Measurements from ENCODE around the gene ENDOV.

ENDOV gene

DNA sequence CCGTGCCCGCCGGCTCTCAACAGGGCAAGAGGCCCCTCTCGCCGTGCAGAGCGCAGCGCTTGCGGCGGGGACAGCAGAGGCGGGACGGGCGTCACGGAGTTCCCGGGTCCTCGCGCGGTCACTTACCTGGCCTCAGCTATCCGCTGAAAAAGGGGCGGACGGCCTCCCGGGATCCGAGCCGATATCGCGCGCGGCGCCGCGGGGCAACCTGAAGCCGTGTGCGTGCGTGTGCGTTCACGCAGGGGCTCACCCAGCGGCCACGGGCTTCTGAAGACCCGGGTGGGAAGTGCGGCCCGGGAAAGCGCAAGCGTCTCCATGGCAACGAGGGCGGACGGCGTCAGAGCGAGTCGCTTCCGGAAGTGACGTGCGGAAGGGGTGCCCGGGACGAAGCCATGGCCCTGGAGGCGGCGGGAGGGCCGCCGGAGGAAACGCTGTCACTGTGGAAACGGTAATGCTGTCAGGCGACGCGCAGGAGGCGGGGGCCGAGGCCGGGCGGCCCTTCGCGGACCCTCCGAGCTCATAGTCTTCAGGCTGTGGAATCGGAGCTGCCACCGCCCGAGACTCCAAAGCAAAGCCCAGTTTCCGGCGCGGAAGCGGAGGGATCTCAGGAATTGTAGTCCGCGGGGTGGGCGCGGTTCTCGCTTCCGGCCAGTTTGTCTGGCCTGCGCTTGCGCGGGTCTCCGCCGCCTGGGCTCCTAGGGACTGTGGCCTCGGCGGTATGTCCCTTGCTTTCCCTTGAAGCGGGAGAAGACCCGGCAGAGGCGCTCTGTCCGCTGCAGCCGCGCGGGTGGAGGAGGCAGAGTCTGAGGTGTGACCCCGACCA, at the start of gene ENDOV:
Gene ENDOV (plus strand): TSS at position 365 of the 823 bp plus-strand sequence. CDS start 28 bp downstream, at position 393.
- DNase-seq = peak; percentile 94 to 95

DNA sequence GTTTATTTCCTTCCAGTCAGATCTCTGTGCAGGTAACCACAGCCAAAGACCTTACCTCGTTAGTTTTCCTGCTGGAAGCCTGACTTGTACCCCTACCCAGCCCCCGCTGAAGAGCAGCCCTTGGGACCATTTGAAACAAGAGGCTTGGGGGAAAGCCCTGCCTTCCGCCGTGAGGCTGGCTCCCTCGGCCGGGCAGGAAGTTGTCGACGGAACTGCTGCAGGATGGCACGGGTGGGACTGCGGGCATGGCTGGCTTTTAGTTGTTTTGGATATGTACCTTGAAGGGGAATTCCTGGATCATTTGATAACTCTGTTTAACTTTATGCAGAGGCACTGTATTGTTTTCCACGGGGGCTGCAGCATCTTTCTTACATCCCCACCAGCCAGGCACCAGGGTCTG, 49.0 kb upstream of the ENDOV start:
- no peak for DNase-seq

DNA sequence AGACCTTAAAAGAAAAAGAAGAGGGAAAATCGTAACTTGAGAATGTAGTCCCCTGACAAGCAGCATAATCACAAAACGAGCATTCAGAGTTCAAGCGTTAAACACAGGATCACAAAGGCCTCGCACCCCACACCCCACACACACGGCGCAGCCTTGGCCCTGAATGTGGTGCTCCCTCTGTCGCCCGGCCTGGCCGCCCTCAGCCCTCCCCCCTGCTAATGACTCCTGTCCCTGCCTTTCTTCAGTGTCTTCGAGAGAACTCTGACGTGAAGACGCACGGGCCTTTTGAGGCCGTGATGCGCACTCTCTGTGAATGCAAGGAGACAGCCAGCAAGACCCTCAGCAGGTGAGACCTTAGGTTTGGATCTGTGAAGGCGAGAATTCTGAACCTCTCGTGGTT, 47.5 kb upstream of the ENDOV start:
- DNase-seq = no peak

DNA sequence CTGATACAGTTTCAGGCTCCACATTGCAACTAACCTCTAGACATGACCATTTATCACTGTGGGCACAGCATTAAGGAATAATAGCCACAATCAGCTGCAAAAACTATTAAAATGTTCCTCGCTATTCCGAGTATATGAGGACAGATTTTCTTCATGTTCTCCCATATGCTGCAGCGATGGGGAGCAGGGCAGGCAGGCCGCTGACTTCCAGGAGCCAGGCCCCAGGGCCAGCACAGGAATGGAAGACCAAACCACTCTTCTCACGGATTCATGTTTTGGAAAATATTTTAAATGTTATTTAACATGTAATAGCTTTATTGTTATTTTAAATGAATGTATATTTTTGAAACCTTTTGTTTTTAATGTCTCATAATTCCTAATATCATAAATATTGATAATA, 43.8 kb upstream of the ENDOV start:
- DNase-seq = no peak

- no peak for DNase-seq
Measured at GRCh38 chr17:80372456-80372855, 42.5 kb upstream of the ENDOV start.

- no peak for DNase-seq
Measured at GRCh38 chr17:80372922-80373570, 41.9 kb upstream of the ENDOV start.

DNA sequence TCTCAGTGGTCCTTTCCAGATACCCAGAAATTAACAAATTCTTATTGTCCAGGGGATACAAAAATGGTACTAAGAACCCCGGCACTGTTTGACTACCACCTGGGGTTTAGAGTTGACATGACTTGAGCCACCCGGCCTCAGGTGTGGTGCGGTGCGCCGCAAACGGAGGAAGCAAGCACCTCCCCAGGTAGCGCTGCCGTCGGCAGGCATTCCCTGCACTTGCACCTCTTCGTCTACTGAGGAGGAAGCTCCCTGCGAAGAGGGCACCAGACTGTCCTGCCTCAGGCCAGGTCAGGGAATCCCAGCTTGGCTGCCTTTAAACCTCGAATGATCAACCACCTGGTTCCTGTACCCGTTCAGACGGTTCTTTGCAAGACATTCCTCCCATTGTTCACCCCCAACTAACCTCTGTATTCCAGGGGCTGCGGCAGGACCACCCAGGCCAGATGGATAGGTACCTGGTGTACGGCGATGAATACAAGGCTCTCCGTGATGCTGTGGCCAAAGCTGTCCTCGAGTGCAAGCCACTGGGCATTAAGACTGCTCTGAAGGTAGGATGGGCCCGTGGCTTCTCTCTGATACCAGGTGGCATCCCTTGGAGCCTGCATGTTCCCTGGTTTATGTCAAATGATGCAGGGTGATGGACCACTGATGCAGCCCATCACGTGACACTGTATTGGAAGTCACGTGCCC, 40.8 kb upstream of the ENDOV start:
- DNase-seq = no peak

- DNase-seq = no peak
Measured at GRCh38 chr17:80374732-80375585, 40.0 kb upstream of the ENDOV start.

GRCh38 chr17:80376531-80376930, 38.4 kb upstream of the ENDOV start:
- no peak for DNase-seq

- no peak for DNase-seq
Measured at GRCh38 chr17:80377798-80378197, 37.2 kb upstream of the ENDOV start.

DNA sequence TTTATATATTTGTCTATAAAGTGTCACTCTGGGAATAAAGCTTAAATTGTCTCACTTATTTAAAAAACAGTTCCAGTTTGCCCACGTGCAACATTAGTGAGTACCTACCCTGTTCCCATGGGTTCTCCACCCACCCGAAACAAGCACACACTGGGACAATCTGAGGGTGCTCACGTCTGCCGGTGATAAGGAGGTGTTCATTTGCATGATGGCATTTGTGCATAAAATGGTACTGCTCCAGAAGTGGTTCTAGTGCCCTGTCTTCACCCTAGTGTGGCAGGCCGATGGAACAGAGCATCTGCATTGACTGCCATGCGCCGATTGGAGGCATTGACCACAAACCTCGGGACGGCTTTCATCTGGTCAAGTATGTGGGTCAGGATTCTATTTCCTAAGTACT, 35.6 kb upstream of the ENDOV start:
- no peak for DNase-seq

GRCh38 chr17:80380068-80380467, 34.9 kb upstream of the ENDOV start:
- DNase-seq = no peak

DNA sequence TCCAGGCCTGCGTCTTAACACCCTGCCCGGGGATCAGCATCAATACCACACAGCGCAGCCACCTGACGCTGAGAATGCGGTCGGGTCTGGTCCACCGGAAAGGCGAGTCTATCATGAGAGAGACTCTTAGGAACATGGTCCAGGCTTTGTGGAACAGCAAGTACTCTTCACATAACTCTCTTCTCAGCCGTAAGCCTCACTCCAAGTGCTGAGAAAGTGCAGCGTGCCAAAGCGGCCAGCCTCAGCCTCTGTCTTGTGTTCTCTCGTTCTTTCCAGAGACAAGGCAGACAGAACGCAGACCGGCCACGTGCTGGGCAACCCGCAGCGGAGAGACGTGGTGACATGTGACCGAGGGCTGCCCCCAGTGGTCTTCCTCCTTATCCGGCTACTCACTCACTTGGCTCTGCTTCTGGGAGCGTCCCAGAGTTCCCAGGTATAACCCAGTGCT, 34.4 kb upstream of the ENDOV start:
- no peak for DNase-seq

- DNase-seq = no peak
Measured at GRCh38 chr17:80381416-80381923, 33.5 kb upstream of the ENDOV start.

- DNase-seq = no peak
Measured at GRCh38 chr17:80382446-80382845, 32.5 kb upstream of the ENDOV start.

GRCh38 chr17:80382956-80383355, 32.0 kb upstream of the ENDOV start:
- DNase-seq = no peak

DNA sequence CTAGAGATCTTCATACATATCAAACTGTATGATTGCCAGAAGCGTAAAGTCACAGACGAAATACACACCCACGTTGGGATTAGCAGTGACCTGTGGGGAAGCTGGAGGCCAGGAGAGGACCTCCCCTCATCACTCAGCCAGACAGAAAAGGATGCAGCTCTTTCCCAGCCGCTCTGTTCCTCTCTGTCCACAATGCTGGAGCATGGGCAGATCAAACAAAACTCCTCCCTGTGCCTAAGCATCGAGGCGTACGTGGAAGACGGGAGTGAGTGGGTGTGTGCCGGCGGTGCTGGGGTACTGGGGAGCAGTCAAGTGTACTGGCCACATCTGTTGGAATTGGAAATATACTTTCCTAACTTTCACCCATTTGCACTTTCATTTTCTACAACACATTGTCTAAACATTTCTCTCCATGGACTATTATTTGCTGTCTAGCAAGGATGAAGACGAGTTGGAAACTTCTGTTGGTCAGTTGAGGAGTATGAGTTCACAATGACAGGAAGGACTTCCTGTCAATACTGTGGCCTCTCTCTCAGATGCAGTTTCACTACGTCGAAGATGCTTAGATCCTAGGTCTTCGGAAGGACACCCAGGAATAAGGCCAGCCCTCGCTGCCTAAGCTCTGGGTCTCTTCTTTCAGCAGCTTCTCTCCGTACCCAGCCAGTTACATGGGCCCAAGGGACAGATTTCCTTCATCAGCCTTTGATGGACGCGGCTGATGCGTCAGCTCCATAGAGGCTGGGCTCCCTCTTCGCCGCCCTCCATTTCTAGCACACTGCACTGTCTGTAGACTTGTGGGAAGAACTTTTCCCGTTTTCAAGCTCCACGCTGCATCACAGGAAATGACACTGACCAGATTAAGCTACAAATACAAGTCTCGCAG, 30.6 kb upstream of the ENDOV start:
- no peak for DNase-seq

DNA sequence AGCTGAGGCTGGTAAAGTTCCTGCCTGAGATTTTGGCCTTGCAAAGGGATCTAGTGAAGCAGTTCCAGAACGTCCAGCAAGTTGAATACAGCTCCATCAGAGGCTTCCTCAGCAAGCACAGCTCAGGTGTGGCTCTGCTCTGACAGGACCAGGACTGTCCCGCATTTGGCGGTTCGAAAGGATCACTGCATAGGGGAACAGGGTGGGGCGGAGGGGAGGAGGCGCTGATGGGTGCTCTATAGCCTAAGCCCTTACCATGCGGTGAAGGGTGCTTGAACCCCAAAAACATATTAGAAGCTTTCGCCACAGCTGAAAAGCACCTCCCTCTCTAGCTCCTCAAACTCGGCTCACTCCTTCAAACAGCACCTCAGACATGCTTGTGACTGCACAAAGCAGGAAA, 29.9 kb upstream of the ENDOV start:
- no peak for DNase-seq

GRCh38 chr17:80386341-80386740, 28.6 kb upstream of the ENDOV start:
- no peak for DNase-seq

GRCh38 chr17:80387071-80387470, 27.9 kb upstream of the ENDOV start:
- no peak for DNase-seq

- no peak for DNase-seq
Measured at GRCh38 chr17:80388175-80388574, 26.8 kb upstream of the ENDOV start.

GRCh38 chr17:80388601-80389000, 26.4 kb upstream of the ENDOV start:
- no peak for DNase-seq

Measured in hippocampal formation (tissue), 2 donors.